Renal pelvis (tissue), 4 donors: ENCODE data around the gene PRR33. TPM values are rescaled to one million over a fixed set of nuclear protein-coding genes. Genes with fewer than 3 reads are reported as not detected.
A peak's percentile ranks its signal among the peaks of the same experiment; 100 is the strongest.

Experiments
- DNase-seq: peaks from one replicate; pipeline ENCODE4 v3.0.0-alpha.2; 2013
- polyA plus RNA-seq, 3 donors: library from polyadenylated mRNA; unstranded; fragments of 120-200 nt; gene quantifications; one replicate each; pipeline ENCODE4 v1.2.1, GENCODE V29; 2013; ENCODE audit not compliant: insufficient read length in 3 of 3

Gene PRR33
- polyA plus RNA-seq, 3 donors = 0.11 to 0.25 TPM; not detected in 1

GRCh38 chr11:1918436-1919315 is 27.0 kb upstream of the PRR33 start:
- no peak for DNase-seq

GRCh38 chr11:1917523-1918435 is 26.1 kb upstream of the PRR33 start:
- no peak for DNase-seq

GRCh38 chr11:1916986-1917522 is 25.4 kb upstream of the PRR33 start:
- DNase-seq = no peak

- DNase-seq = no peak
Measured at GRCh38 chr11:1916132-1916985, 24.7 kb upstream of the PRR33 start.

- DNase-seq = no peak
Measured at GRCh38 chr11:1915795-1916131, 24.1 kb upstream of the PRR33 start.

- no peak for DNase-seq
Measured at GRCh38 chr11:1913271-1914060, 21.8 kb upstream of the PRR33 start.

- DNase-seq = no peak
Measured at GRCh38 chr11:1912289-1912878, 20.7 kb upstream of the PRR33 start.

GRCh38 chr11:1909524-1909923 is 17.8 kb upstream of the PRR33 start:
- no peak for DNase-seq

- peak; percentile 65 for DNase-seq
Measured at GRCh38 chr11:1908618-1909017, 16.9 kb upstream of the PRR33 start.

- DNase-seq = no peak
Measured at GRCh38 chr11:1906611-1907423, 15.1 kb upstream of the PRR33 start.

GRCh38 chr11:1906181-1906580 is 14.5 kb upstream of the PRR33 start:
- peak; percentile 49 for DNase-seq

- DNase-seq = no peak
Measured at GRCh38 chr11:1899686-1900085, 8.0 kb upstream of the PRR33 start.

- DNase-seq = no peak
Measured at GRCh38 chr11:1899090-1899489, 7.4 kb upstream of the PRR33 start.

GRCh38 chr11:1896923-1897322 is 5.2 kb upstream of the PRR33 start:
- no peak for DNase-seq

- DNase-seq = no peak
Measured at GRCh38 chr11:1896468-1896867, 4.8 kb upstream of the PRR33 start.

- DNase-seq = no peak
Measured at GRCh38 chr11:1894759-1895158, 3.1 kb upstream of the PRR33 start.

GRCh38 chr11:1893581-1894359 is 2.1 kb upstream of the PRR33 start:
- DNase-seq = no peak

- DNase-seq = no peak
Measured at GRCh38 chr11:1892558-1892957, 863 bp upstream of the PRR33 start.

- no peak for DNase-seq
Measured at GRCh38 chr11:1892116-1892515, 421 bp upstream of the PRR33 start.
